ENCODE results near the gene ELAPOR1. TPM values are rescaled to one million over a fixed set of nuclear protein-coding genes. Genes with fewer than 3 reads are reported as not detected.

The ELAPOR1 gene
- total and polyA plus RNA-seq, 2 donors (not counting 3 experiments of a cell fraction or from before 2014, with no cell fraction given), result 1.0 to 1.1 TPM

- BruUV-seq (replicated peaks), result no TSS peak
- intact Hi-C loops (cut with micrococcal nuclease) (no loop called here), dilution Hi-C loops (cut with MboI; ENCODE audit: extremely low pct_ligation_motif_present, low sequenced_read_pairs) (no loop called here)
- H3K4me3 ChIP-seq (replicated peaks in 1 of 3; ENCODE audit: insufficient read depth in 1 of 3, low read depth in 1 of 3, low read length in 3 of 3), result no peak overlapping the region
- no peaks in the 10 kb centered on the region for H3K9me3 ChIP-seq (replicated peaks; ENCODE audit: control insufficient read depth, insufficient read depth, low read length)
- no peak overlapping the region for H3K27ac ChIP-seq (ENCODE audit: insufficient read depth, low read depth, low read length)
- peaks cover 20% of the 10 kb centered on the region for H3K79me2 ChIP-seq (ENCODE audit: control insufficient read depth, insufficient read depth, low read length)
- FAIRE-seq (no peak), DNase-seq (ENCODE audit: low read depth, low spot score) (no peak)
- no peaks in the 10 kb centered on the region for H3K27me3 ChIP-seq (ENCODE audit: control insufficient read depth in 2 of 2, insufficient read depth in 2 of 2, low read length in 2 of 2)
- H2AFZ ChIP-seq (ENCODE audit: low read depth, low read length), result no peak overlapping the region
- H3K4me2 ChIP-seq (ENCODE audit: insufficient read depth, low read length), result no peak overlapping the region
- peaks cover 0 to 6% of the 10 kb centered on the region in 2 experiments for H3K36me3 ChIP-seq (ENCODE audit: control insufficient read depth in 2 of 2, extremely low read depth in 1 of 2, insufficient read depth in 2 of 2, low read length in 2 of 2)
- no peaks in the 10 kb centered on the region for H3K9me1 ChIP-seq (replicated peaks; ENCODE audit: control insufficient read depth, extremely low read depth, insufficient read depth, low read length)
- ChIA-PET CTCF (interaction anchor here (1.2 to 2.0 kb wide), 2 partner anchors 32 to 45 kb away, joined by 5 to 7 read pairs; a partner anchor contains a TSS), POLR2A (interaction anchor here (0.8 to 1.1 kb wide), 2 partner anchors 23 to 26 kb away, joined by 3 read pairs; partner anchors contain the start of genes TMEM167B and WDR47)
- no peaks in the 10 kb centered on the region for H4K20me1 ChIP-seq (replicated peaks; ENCODE audit: control insufficient read depth, extremely low read depth, insufficient read depth, low read length)
- TF ChIP-seq GATA2 (IDR thresholded peaks at IDR 0.05; ENCODE audit: insufficient read depth, insufficient read length, low read depth, low read length) (no peak), MAX (IDR thresholded peaks at IDR 0.05; ENCODE audit: insufficient read depth, insufficient read length) (no peak), EZH2 (IDR thresholded peaks at IDR 0.05; ENCODE audit: borderline replicate concordance, low read depth, low read length, severe bottlenecking) (no peak), FOS (IDR thresholded peaks at IDR 0.05; ENCODE audit: borderline replicate concordance, insufficient read depth, low read length) (no peak), MYC (IDR thresholded peaks at IDR 0.05; ENCODE audit: low read depth, low read length) (no peak), POLR2A (IDR thresholded peaks at IDR 0.05; ENCODE audit: low read depth, low read length) (no peak), POLR2AphosphoS5 (IDR thresholded peaks at IDR 0.05; ENCODE audit: insufficient read depth, low read depth, low read length) (no peak), JUN (IDR thresholded peaks at IDR 0.05; ENCODE audit: borderline replicate concordance, insufficient read depth, insufficient read length, low read depth) (no peak), CTCF (IDR thresholded peaks at IDR 0.05; ENCODE audit: extremely low read depth in 1 of 2, insufficient read depth in 1 of 2, low read depth in 1 of 2, low read length in 2 of 2) (no peak)
- H3K9ac ChIP-seq (replicated peaks; ENCODE audit: extremely low read depth, insufficient read depth, low read length), result no peak overlapping the region
- H3K4me1 ChIP-seq (ENCODE audit: control insufficient read depth, extremely low read depth, insufficient read depth, low read length), result no peaks in the 10 kb centered on the region
Measured at GRCh38 chr1:109067883-109068282, 46.0 kb upstream of the ELAPOR1 start.
